SU-DHL-6 (cell line): ENCODE measurements around the gene NOC2L.
A peak's percentile ranks its signal among the peaks of the same experiment; 100 is the strongest.
"Not testable (repeated sequence)": the region's sequence is repeated elsewhere in the genome, so short reads cannot be mapped to it uniquely, and the experiment has no call there.

Experiments
- H2AFZ ChIP-seq: fragments of 200-600 bp; sonication (generic); 2 replicates; pipeline ENCODE4 v1.6.1; 2014; ENCODE audit warnings: low read depth, mild to moderate bottlenecking, moderate library complexity, mixed read lengths, antibody characterized with exemption, low read length; ENCODE audit not compliant: severe bottlenecking
- H3F3A ChIP-seq: fragments of 200-600 bp; shearing (Covaris generic); 2 replicates; pipeline ENCODE4 v1.6.0; 2016; ENCODE audit warnings: antibody characterized with exemption, mild to moderate bottlenecking; ENCODE audit not compliant: insufficient read depth
- H3K27ac ChIP-seq: fragments of 200-600 bp; sonication (generic); 2 replicates; pipeline ENCODE4 v1.5.1; 2016; ENCODE audit warnings: low read depth, mild to moderate bottlenecking, low read length, moderate library complexity, mixed read lengths
- H3K27me3 ChIP-seq: fragments of 200-600 bp; sonication (generic), shearing (Covaris generic); 2 replicates; pipeline ENCODE4 v1.6.0; 2014; ENCODE audit warnings: mild to moderate bottlenecking, low read length
- H3K36me3 ChIP-seq: fragments of 200-600 bp; sonication (generic); 2 replicates; pipeline ENCODE4 v1.6.1; 2014; ENCODE audit warnings: mild to moderate bottlenecking, low read length, mixed read lengths
- H3K4me2 ChIP-seq: fragments of 300-600, 200-600 bp; shearing (Covaris generic), sonication (generic); 2 replicates; pipeline ENCODE4 v1.6.0; 2014; ENCODE audit warnings: low read length, low read depth, mild to moderate bottlenecking; ENCODE audit not compliant: poor library complexity, severe bottlenecking
- H3K4me3 ChIP-seq: fragments of 200-600 bp; sonication (generic); 2 replicates; pipeline ENCODE4 v1.5.1; 2014; ENCODE audit warnings: antibody characterized with exemption, low read length, mild to moderate bottlenecking, mixed read lengths; ENCODE audit not compliant: insufficient read depth, poor library complexity, severe bottlenecking
- H3K79me2 ChIP-seq: fragments of 200-600 bp; sonication (generic); 2 replicates; pipeline ENCODE4 v1.6.1; 2014; ENCODE audit warnings: mild to moderate bottlenecking, low read length, moderate library complexity; ENCODE audit not compliant: insufficient read depth
- H3K9ac ChIP-seq: fragments of 200-600 bp; sonication (generic); 2 replicates; pipeline ENCODE4 v1.7.0; 2014; ENCODE audit warnings: mild to moderate bottlenecking, low read length
- H3K9me2 ChIP-seq: fragments of 200-600 bp; sonication (generic); replicated peaks from 2 replicates; pipeline ENCODE4 v1.6.1; 2014; ENCODE audit warnings: low read length; ENCODE audit not compliant: insufficient read depth
- H3K9me3 ChIP-seq: fragments of 200-600 bp; sonication (generic); 2 replicates; pipeline ENCODE4 v1.6.1; 2014; ENCODE audit warnings: low read length, mixed read lengths; ENCODE audit not compliant: insufficient read depth
- H4K20me1 ChIP-seq: fragments of 200-600 bp; sonication (generic); 2 replicates; pipeline ENCODE4 v1.6.1; 2014; ENCODE audit warnings: low read depth, mild to moderate bottlenecking, antibody characterized with exemption, low read length, moderate library complexity, mixed read lengths
- EZH2phosphoT487 ChIP-seq: fragments of 200-600 bp; sonication (generic), shearing (Covaris generic); conservative IDR thresholded peaks from 2 replicates; pipeline ENCODE4 v1.6.1; 2018; ENCODE audit warnings: mild to moderate bottlenecking, antibody characterized with exemption, low read length, moderate library complexity, mixed read lengths
- TF ChIP-seq, protein P1 (sequence below): fragments of 200-600 bp; sonication (generic); IDR thresholded peaks from one replicate; pipeline ENCODE4 v1.5.1; 2017; ENCODE audit warnings: antibody characterized with exemption, mild to moderate bottlenecking, low read length, moderate library complexity; ENCODE audit not compliant: insufficient read depth, poor library complexity, severe bottlenecking

NOC2L gene

DNA sequence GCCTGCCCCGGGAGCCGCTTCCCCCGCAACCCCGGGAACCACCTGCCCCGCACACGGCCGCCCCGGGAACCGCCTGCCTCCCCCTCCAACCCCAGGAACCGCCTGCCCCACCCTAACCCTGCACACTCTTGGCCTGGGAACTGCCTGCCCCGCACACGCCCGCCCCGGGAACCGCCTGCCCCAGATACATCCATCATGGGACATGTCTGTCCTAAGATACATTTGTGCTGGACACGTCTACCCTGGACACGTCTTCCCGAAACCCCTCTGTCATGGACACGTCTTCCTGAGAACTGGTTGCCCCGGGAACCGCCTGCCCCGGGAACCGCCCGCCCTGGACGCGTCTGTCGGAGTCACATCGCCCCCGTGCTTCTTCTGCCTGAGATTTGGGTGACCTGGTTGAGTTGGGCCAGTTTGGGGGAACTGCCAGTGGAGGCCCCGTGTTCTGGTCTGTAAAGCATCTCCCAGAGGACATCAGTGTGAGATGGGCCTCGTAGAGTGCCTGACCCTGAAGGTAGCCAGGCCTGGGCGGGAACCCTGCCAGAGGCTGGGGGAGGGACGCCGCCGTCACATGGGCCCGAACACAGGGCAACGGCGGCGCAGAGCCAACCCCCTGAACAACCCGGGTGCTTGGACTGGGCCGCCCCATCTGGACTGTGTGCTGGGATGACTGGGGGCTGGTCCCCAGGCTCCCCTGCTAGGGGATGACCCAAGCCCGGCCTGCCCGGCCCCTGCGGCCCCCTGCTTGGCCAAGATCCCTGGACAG, 19.2 kb upstream of the NOC2L start:
- H3K9me2 ChIP-seq, result no peaks in the 10 kb centered on the region

DNA sequence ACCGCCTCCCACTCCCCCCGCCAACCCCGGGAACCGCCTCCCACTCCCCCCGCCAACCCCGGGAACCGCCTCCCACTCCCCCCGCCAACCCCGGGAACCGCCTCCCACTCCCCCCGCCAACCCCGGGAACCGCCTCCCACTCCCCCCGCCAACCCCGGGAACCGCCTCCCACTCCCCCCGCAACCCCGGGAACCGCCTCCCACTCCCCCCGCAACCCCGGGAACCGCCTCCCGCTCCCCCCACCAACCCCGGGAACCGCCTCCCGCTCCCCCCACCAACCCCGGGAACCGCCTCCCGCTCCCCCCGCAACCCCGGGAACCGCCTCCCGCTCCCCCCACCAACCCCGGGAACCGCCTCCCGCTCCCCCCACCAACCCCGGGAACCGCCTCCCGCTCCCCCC, 17.7 kb upstream of the NOC2L start:
- H3K4me3 ChIP-seq, H3K4me2 ChIP-seq, H3F3A ChIP-seq: not testable (repeated sequence)

More for the DNA sequence above, 19.2 kb upstream of the NOC2L start:
- TF ChIP-seq, protein P1, sequence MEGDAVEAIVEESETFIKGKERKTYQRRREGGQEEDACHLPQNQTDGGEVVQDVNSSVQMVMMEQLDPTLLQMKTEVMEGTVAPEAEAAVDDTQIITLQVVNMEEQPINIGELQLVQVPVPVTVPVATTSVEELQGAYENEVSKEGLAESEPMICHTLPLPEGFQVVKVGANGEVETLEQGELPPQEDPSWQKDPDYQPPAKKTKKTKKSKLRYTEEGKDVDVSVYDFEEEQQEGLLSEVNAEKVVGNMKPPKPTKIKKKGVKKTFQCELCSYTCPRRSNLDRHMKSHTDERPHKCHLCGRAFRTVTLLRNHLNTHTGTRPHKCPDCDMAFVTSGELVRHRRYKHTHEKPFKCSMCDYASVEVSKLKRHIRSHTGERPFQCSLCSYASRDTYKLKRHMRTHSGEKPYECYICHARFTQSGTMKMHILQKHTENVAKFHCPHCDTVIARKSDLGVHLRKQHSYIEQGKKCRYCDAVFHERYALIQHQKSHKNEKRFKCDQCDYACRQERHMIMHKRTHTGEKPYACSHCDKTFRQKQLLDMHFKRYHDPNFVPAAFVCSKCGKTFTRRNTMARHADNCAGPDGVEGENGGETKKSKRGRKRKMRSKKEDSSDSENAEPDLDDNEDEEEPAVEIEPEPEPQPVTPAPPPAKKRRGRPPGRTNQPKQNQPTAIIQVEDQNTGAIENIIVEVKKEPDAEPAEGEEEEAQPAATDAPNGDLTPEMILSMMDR, result no peak
- TF ChIP-seq EZH2phosphoT487, result no peak
- Histone ChIP-seq H4K20me1 (no peaks in the 10 kb centered on the region), H3K27me3 (no peaks in the 10 kb centered on the region), H3K79me2 (no peaks in the 10 kb centered on the region), H3K4me2 (no peak overlapping the region), H2AFZ (no peak overlapping the region), H3K9me3 (no peaks in the 10 kb centered on the region), H3K36me3 (no peaks in the 10 kb centered on the region), H3K27ac (no peak overlapping the region), H3K9ac (no peak overlapping the region), H3F3A (no peaks in the 10 kb centered on the region), H3K4me3 (no peak overlapping the region)

DNA sequence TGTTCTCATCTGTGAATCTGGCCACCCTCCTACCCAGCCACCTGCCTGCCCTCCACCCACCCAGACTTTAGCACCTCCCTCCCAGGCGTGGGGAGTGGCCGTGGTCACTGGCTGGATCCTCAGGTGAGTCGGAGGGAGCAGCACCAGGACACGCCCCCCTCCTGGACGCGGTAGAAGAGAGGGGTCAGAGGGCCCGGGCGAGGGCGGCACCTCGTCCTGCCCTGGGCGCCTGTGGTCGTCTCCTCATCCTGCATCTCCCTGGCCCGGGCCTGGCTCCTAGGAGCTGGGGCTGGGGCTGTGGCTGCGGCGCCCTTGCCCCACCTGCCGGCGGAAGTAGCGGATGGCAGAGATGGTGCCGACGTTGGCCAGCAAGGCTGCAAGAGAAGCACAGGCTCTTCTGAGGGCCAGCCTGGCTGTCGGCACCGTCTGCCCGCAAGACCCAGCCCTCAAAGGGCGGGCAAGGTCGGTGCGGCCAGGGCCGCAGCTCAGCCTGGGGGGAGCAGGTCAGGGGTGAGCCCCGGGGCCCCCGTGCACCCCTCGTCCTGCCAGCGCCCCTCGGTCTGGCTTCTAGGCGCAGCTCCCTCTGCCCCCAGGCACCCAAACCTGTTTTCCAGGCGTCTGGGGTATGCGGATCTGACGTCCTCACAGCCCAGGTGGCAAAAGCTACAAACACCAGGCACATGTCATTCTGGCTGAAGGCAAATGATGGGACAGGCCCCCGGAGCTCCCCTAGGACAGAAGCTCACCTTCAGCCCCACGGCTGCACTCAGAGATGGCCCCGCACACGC, 17.0 kb upstream of the NOC2L start:
- H3K27me3 ChIP-seq, result no peaks in the 10 kb centered on the region
- no peaks in the 10 kb centered on the region for H3K79me2 ChIP-seq
- no peaks in the 10 kb centered on the region for H3K9me2 ChIP-seq
- no peak overlapping the region for H2AFZ ChIP-seq
- TF ChIP-seq, protein P1, result peak; percentile 36
- no peak for TF ChIP-seq EZH2phosphoT487
- H3F3A ChIP-seq, result no peaks in the 10 kb centered on the region
- H3K36me3 ChIP-seq, result no peaks in the 10 kb centered on the region
- no peak overlapping the region for H3K27ac ChIP-seq
- no peak overlapping the region for H3K9ac ChIP-seq
- H3K4me2 ChIP-seq, result peak overlapping the region; percentile 17
- H4K20me1 ChIP-seq, result no peaks in the 10 kb centered on the region
- H3K9me3 ChIP-seq, result no peaks in the 10 kb centered on the region
- H3K4me3 ChIP-seq, result no peak overlapping the region

More for the DNA sequence above, 17.7 kb upstream of the NOC2L start:
- not testable (repeated sequence) for H3K79me2 ChIP-seq, H4K20me1 ChIP-seq, H2AFZ ChIP-seq, H3K27me3 ChIP-seq, H3K9me3 ChIP-seq, H3K36me3 ChIP-seq, H3K27ac ChIP-seq, H3K9ac ChIP-seq, H3K9me2 ChIP-seq

DNA sequence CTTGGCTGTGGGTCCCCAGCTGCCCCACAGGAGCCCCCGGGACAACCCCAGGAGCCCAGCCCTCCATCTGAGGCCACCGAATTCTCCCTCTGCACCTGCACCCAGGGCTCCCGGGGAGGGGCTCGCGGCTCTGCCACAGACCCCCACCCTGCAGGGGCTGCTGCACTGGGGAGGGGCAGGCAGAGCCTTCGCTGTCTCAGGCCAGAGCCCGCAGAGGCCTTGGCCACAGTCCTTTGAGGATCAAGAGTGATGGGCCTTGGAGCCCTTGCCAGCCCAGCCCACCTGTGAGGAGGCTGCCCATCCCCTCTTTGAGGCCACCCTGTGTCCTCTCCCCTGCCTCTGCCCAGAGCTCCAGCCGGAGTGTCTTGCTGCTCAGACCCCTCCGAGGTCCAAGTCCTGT, 16.3 kb upstream of the NOC2L start:
- TF ChIP-seq EZH2phosphoT487, result no peak
- TF ChIP-seq, protein P1, result no peak
- Histone ChIP-seq H3K9me3 (no peaks in the 10 kb centered on the region), H2AFZ (no peak overlapping the region), H3K79me2 (no peaks in the 10 kb centered on the region), H3K27me3 (no peaks in the 10 kb centered on the region), H3K27ac (no peak overlapping the region), H3K4me2 (no peak overlapping the region), H3F3A (no peaks in the 10 kb centered on the region), H3K4me3 (no peak overlapping the region), H3K9me2 (no peaks in the 10 kb centered on the region), H3K36me3 (no peaks in the 10 kb centered on the region), H4K20me1 (no peaks in the 10 kb centered on the region), H3K9ac (no peak overlapping the region)
